Measurements from ENCODE around the gene PLEKHN1.

The PLEKHN1 gene

DNA sequence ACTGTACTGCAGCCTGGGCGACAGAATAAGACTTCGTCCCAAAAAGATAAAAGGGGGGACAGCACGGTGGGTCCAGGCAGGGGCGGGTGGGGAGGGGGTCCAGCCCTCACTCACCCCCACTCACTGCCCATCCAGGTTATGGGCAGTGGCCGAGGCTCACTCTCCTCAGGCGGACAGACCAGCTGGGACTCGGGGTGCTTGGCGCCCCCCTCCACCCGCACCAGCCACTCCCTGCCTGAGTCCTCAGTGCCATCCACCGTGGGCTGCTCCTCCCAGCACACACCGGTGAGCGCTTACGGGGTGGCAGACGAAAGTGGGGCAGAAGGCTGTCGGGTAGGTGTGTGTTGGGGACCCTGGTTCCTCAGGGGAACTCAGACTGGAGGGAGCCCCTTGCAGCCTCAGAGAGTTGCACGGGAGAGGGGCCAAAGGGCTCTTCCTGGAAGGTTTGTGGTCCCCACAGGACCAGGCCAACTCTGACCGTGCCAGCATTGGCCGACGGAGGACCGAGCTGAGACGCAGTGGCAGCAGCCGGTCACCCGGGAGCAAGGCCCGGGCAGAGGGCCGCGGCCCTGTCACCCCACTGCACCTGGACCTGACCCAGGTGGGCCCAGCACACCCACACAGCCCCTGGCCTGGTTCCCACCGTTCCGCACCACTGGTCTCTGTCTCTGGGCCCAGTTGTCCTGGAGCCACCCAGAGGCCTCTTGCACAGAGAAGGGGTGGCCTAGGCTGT is 6.6 kb downstream of the PLEKHN1 start:
- TF ChIP-seq, protein P1, sequence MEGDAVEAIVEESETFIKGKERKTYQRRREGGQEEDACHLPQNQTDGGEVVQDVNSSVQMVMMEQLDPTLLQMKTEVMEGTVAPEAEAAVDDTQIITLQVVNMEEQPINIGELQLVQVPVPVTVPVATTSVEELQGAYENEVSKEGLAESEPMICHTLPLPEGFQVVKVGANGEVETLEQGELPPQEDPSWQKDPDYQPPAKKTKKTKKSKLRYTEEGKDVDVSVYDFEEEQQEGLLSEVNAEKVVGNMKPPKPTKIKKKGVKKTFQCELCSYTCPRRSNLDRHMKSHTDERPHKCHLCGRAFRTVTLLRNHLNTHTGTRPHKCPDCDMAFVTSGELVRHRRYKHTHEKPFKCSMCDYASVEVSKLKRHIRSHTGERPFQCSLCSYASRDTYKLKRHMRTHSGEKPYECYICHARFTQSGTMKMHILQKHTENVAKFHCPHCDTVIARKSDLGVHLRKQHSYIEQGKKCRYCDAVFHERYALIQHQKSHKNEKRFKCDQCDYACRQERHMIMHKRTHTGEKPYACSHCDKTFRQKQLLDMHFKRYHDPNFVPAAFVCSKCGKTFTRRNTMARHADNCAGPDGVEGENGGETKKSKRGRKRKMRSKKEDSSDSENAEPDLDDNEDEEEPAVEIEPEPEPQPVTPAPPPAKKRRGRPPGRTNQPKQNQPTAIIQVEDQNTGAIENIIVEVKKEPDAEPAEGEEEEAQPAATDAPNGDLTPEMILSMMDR (IDR thresholded peaks at IDR 0.05; ENCODE audit: low read depth, low read length), result no peak
- Histone ChIP-seq H3K27me3 (peaks cover 21% of the 10 kb centered on the region), H3K36me3 (no peaks in the 10 kb centered on the region), H3K9me3 (no peaks in the 10 kb centered on the region), H3K4me1 (no peaks in the 10 kb centered on the region; the same call in 1 of the 2 replicates), H3K4me3 (ENCODE audit: low read depth, low read length) (no peak overlapping the region)
- DNase-seq, result no peak

DNA sequence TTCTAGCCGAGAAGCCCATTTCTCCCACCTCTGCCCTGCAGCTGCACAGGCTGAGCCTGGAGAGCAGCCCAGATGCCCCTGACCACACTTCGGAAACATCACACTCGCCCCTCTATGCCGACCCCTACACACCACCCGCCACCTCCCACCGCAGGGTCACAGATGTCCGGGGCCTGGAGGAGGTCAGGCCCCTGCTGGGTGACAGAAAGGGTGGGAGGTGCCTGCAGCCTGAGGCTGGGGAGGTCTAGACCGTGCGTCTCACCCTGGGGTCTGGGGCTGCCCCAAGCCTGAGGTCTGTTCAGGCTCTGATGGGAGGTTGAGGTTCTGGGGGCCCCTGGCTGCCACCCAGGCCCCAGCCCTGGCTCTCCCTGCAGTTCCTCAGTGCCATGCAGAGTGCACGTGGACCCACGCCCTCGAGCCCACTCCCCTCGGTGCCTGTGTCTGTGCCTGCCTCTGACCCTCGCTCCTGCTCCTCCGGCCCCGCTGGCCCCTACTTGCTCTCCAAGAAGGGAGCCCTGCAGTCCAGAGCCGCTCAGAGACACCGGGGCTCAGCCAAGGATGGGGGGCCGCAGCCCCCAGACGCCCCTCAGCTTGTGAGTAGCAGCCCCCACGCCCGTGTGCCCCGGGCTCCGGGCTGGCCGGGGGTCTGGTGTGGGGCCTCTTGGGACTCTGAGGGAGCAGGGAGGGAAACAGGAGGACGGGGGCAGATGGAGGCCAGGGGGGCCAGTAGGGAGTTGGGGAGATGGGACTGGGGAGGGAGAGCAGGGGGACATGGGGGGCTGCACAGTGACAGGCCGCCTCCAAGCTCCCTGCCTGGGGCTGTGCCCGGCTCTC is 7.4 kb downstream of the PLEKHN1 start:
- TF ChIP-seq, protein P1 (IDR thresholded peaks at IDR 0.05; ENCODE audit: low read depth, low read length), result no peak
- Histone ChIP-seq H3K27me3 (peaks cover 21% of the 10 kb centered on the region), H3K4me1 (no peaks in the 10 kb centered on the region; the same call in 1 of the 2 replicates), H3K4me3 (ENCODE audit: low read depth, low read length) (no peak overlapping the region), H3K9me3 (no peaks in the 10 kb centered on the region), H3K36me3 (no peaks in the 10 kb centered on the region)
- DNase-seq, result no peak

DNA sequence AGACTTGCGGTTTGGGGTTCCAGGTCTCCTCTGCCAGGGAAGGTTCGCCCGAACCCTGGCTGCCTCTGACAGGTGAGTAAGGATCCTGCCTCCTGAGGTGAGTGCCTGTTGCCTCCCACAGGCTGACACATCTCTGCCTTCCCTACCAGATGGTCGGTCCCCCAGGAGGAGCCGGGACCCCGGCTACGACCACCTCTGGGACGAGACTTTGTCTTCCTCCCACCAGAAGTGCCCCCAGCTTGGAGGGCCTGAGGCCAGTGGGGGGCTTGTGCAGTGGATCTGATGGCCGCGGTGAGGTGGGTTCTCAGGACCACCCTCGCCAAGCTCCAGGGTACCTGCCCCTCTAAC is 8.0 kb downstream of the PLEKHN1 start:
- Histone ChIP-seq H3K27me3 (peaks cover 21% of the 10 kb centered on the region), H3K4me3 (ENCODE audit: low read depth, low read length) (no peak overlapping the region), H3K36me3 (no peaks in the 10 kb centered on the region), H3K9me3 (no peaks in the 10 kb centered on the region), H3K4me1 (no peaks in the 10 kb centered on the region; the same call in 1 of the 2 replicates)
- DNase-seq, result no peak
- TF ChIP-seq, protein P1 (IDR thresholded peaks at IDR 0.05; ENCODE audit: low read depth, low read length), result no peak

DNA sequence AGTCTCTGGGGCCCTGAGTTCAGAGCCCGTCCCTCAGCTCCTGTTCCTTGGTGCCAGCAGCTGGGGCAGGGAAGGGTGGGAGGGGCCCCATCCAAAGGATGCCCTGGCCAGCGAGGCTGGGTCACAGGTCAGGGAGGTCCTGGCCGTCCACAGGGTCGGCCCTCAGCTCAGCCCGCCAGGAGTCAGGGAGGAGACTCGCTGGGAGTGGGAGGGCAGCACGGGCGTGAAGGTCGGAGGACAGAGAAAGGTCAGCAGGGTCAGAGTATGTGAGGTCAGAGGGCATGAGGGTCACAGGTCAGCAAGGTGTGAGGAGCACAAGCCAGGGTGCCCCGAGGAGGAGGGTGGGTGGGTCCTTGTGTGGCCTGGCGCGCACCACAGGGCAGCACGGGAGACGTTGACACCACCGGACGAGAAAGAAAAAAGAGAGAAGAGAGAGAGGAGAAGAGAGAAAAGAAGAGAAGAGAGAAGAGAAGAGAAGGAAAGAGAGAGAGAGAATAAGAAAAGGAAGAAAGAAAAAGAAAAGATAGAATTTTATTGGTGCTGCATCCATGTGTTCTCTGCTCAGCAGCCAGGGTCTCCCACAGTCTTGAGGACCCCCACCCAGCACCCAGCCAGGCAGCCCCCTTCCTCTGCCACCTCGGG is 8.5 kb downstream of the PLEKHN1 start:
- Histone ChIP-seq H3K9me3 (no peaks in the 10 kb centered on the region), H3K4me3 (ENCODE audit: low read depth, low read length) (no peak overlapping the region), H3K27me3 (peaks cover 21% of the 10 kb centered on the region), H3K36me3 (no peaks in the 10 kb centered on the region), H3K4me1 (no peaks in the 10 kb centered on the region; the same call in 1 of the 2 replicates)
- TF ChIP-seq, protein P1 (IDR thresholded peaks at IDR 0.05; ENCODE audit: low read depth, low read length), result no peak
- DNase-seq, result no peak

DNA sequence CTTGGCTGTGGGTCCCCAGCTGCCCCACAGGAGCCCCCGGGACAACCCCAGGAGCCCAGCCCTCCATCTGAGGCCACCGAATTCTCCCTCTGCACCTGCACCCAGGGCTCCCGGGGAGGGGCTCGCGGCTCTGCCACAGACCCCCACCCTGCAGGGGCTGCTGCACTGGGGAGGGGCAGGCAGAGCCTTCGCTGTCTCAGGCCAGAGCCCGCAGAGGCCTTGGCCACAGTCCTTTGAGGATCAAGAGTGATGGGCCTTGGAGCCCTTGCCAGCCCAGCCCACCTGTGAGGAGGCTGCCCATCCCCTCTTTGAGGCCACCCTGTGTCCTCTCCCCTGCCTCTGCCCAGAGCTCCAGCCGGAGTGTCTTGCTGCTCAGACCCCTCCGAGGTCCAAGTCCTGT is 9.1 kb downstream of the PLEKHN1 start:
- H3K9me3 ChIP-seq, result no peaks in the 10 kb centered on the region
- no peak overlapping the region for H3K4me3 ChIP-seq (ENCODE audit: low read depth, low read length)
- H3K36me3 ChIP-seq, result no peaks in the 10 kb centered on the region
- TF ChIP-seq, protein P1 (IDR thresholded peaks at IDR 0.05; ENCODE audit: low read depth, low read length), result no peak
- DNase-seq, result no peak
- peaks cover 22% of the 10 kb centered on the region for H3K27me3 ChIP-seq
- no peaks in the 10 kb centered on the region; the same call in 1 of the 2 replicates for H3K4me1 ChIP-seq
